Karpas-422 (cell line): Measurements from ENCODE around the gene C11orf87. TPM values are rescaled to one million over a fixed set of nuclear protein-coding genes. Genes with fewer than 3 reads are reported as not detected.
A peak's percentile ranks its signal among the peaks of the same experiment; 100 is the strongest.

Experiments used
- DNase-seq: peaks from one replicate; pipeline ENCODE4 v3.0.0-alpha.2; 2015
- H2AFZ ChIP-seq: fragments of 200-600 bp; sonication (generic); 2 replicates; pipeline ENCODE4 v1.6.1; 2014; ENCODE audit warnings: antibody characterized with exemption, low read length, mixed read lengths
- H3K27ac ChIP-seq: fragments of 200-600 bp; sonication (generic); 2 replicates; pipeline ENCODE4 v1.5.1; 2014; ENCODE audit warnings: mild to moderate bottlenecking, low read length, moderate library complexity
- H3K27me3 ChIP-seq: fragments of 200-600 bp; sonication (generic); 2 replicates; pipeline ENCODE4 v1.6.1; 2014; ENCODE audit warnings: low read length, mixed read lengths
- H3K36me3 ChIP-seq: fragments of 200-600 bp; sonication (generic); 2 replicates; pipeline ENCODE4 v1.6.1; 2014; ENCODE audit warnings: low read length, mixed read lengths; ENCODE audit not compliant: insufficient read depth
- H3K4me1 ChIP-seq: fragments of 200-600 bp; sonication (generic); 2 replicates; pipeline ENCODE4 v1.6.1; 2014; ENCODE audit warnings: mild to moderate bottlenecking, low read length, mixed read lengths
- H3K4me2 ChIP-seq: fragments of 200-600 bp; sonication (generic); 2 replicates; pipeline ENCODE4 v1.6.1; 2014; ENCODE audit warnings: low read length, low read depth, mild to moderate bottlenecking; ENCODE audit not compliant: poor library complexity, severe bottlenecking
- H3K4me3 ChIP-seq: fragments of 200-600 bp; sonication (generic); 2 replicates; pipeline ENCODE4 v1.5.1; 2014; ENCODE audit warnings: mild to moderate bottlenecking, antibody characterized with exemption, low read length, mixed read lengths
- H3K79me2 ChIP-seq: fragments of 200-600 bp; sonication (generic); 2 replicates; pipeline ENCODE4 v1.6.1; 2014; ENCODE audit warnings: mild to moderate bottlenecking, low read length, mixed read lengths
- H3K9ac ChIP-seq: fragments of 200-600 bp; sonication (generic); 2 replicates; pipeline ENCODE4 v1.6.0; 2014; ENCODE audit warnings: low read length
- H3K9me2 ChIP-seq: fragments of 200-600 bp; sonication (generic), shearing (Covaris generic); replicated peaks from 2 replicates; pipeline ENCODE4 v1.6.0; 2014; ENCODE audit warnings: mild to moderate bottlenecking, low read length, moderate library complexity; ENCODE audit not compliant: insufficient read depth
- H3K9me3 ChIP-seq: fragments of 300-700, 200-600 bp; sonication (generic); 2 replicates; pipeline ENCODE4 v1.6.1; 2014; ENCODE audit warnings: low read length, mixed read lengths
- H4K20me1 ChIP-seq: fragments of 200-600 bp; sonication (generic); 2 replicates; pipeline ENCODE4 v1.6.1; 2014; ENCODE audit warnings: mild to moderate bottlenecking, antibody characterized with exemption, low read length, low read depth; ENCODE audit not compliant: insufficient read depth
- total RNA-seq: library from RNA; depleted of rRNA; stranded (reverse); fragments of >200 nt; shearing (Covaris generic); gene quantifications from 2 replicates; pipeline ENCODE4 v1.2.3, GENCODE V29; 2014; ENCODE audit warnings: low replicate concordance

Gene C11orf87
- total RNA-seq, 1 experiment from 2014 or later = not detected

GRCh38 chr11:109390752-109391151, 31.2 kb upstream of the C11orf87 start:
- DNase-seq = no peak
- H3K4me2 ChIP-seq = no peak overlapping the region
- H2AFZ ChIP-seq = no peak overlapping the region
- no peaks in the 10 kb centered on the region for H3K79me2 ChIP-seq
- H3K27ac ChIP-seq = no peak overlapping the region
- no peaks in the 10 kb centered on the region for H4K20me1 ChIP-seq
- no peak overlapping the region for H3K9ac ChIP-seq
- 0 out of 2 replicates have a peak, but pooled peaks cover 6% of the 10 kb centered on the region for H3K27me3 ChIP-seq
- no peak overlapping the region for H3K4me3 ChIP-seq
- H3K36me3 ChIP-seq = no peaks in the 10 kb centered on the region
- no peaks in the 10 kb centered on the region for H3K9me3 ChIP-seq
- H3K4me1 ChIP-seq = peaks cover 23% of the 10 kb centered on the region
- no peaks in the 10 kb centered on the region for H3K9me2 ChIP-seq

GRCh38 chr11:109401545-109401944, 20.4 kb upstream of the C11orf87 start:
- Histone ChIP-seq H3K9ac (no peak overlapping the region), H4K20me1 (no peaks in the 10 kb centered on the region), H3K4me1 (no peaks in the 10 kb centered on the region), H3K9me2 (no peaks in the 10 kb centered on the region; the same call in 1 of the 2 replicates), H3K36me3 (no peaks in the 10 kb centered on the region), H3K27me3 (0 out of 2 replicates have a peak, but pooled peaks cover 4% of the 10 kb centered on the region), H2AFZ (no peak overlapping the region), H3K4me3 (no peak overlapping the region), H3K79me2 (no peaks in the 10 kb centered on the region), H3K9me3 (no peaks in the 10 kb centered on the region), H3K4me2 (no peak overlapping the region), H3K27ac (no peak overlapping the region)
- DNase-seq = no peak

- Histone ChIP-seq H3K79me2 (no peaks in the 10 kb centered on the region), H3K4me1 (no peaks in the 10 kb centered on the region), H3K9ac (no peak overlapping the region), H3K4me2 (no peak overlapping the region), H4K20me1 (no peaks in the 10 kb centered on the region), H2AFZ (no peak overlapping the region), H3K36me3 (no peaks in the 10 kb centered on the region), H3K27me3 (no peaks in the 10 kb centered on the region; the same call in 1 of the 2 replicates), H3K4me3 (no peak overlapping the region), H3K9me3 (no peaks in the 10 kb centered on the region), H3K9me2 (0 out of 2 replicates have a peak, but pooled peaks cover 3% of the 10 kb centered on the region), H3K27ac (no peak overlapping the region)
- no peak for DNase-seq
These were observed 16.3 kb upstream of the C11orf87 start for GRCh38 chr11:109405671-109406070.

- no peaks in the 10 kb centered on the region for H3K4me1 ChIP-seq
- no peaks in the 10 kb centered on the region for H3K9me3 ChIP-seq
- H3K27ac ChIP-seq = no peak overlapping the region
- H3K9me2 ChIP-seq = no peaks in the 10 kb centered on the region
- no peaks in the 10 kb centered on the region for H3K27me3 ChIP-seq
- H2AFZ ChIP-seq = no peak overlapping the region
- no peak overlapping the region for H3K9ac ChIP-seq
- no peak overlapping the region for H3K4me3 ChIP-seq
- no peaks in the 10 kb centered on the region for H3K79me2 ChIP-seq
- no peaks in the 10 kb centered on the region for H3K36me3 ChIP-seq
- H3K4me2 ChIP-seq = no peak overlapping the region
- no peak for DNase-seq
- no peaks in the 10 kb centered on the region for H4K20me1 ChIP-seq
These were observed 5.4 kb upstream of the C11orf87 start for GRCh38 chr11:109416601-109417000.

GRCh38 chr11:109422870-109423465, 978 bp downstream of the C11orf87 start:
- H3K4me3 ChIP-seq = no peak overlapping the region
- H3K9me3 ChIP-seq = no peaks in the 10 kb centered on the region; the same call in 1 of the 2 replicates
- no peak overlapping the region for H3K4me2 ChIP-seq
- H2AFZ ChIP-seq = no peak overlapping the region
- DNase-seq = no peak
- H3K27ac ChIP-seq = no peak overlapping the region
- no peaks in the 10 kb centered on the region for H3K36me3 ChIP-seq
- no peaks in the 10 kb centered on the region for H3K79me2 ChIP-seq
- H4K20me1 ChIP-seq = no peaks in the 10 kb centered on the region
- H3K27me3 ChIP-seq = no peaks in the 10 kb centered on the region
- H3K4me1 ChIP-seq = no peaks in the 10 kb centered on the region
- no peaks in the 10 kb centered on the region for H3K9me2 ChIP-seq
- no peak overlapping the region for H3K9ac ChIP-seq

- no peak for DNase-seq
- Histone ChIP-seq H3K4me1 (no peaks in the 10 kb centered on the region), H3K9ac (no peak overlapping the region), H3K4me2 (no peak overlapping the region), H4K20me1 (no peaks in the 10 kb centered on the region), H3K9me3 (no peaks in the 10 kb centered on the region; the same call in 1 of the 2 replicates), H3K27ac (no peak overlapping the region), H3K79me2 (no peaks in the 10 kb centered on the region), H3K36me3 (no peaks in the 10 kb centered on the region), H2AFZ (no peak overlapping the region), H3K27me3 (no peaks in the 10 kb centered on the region), H3K4me3 (no peak overlapping the region), H3K9me2 (no peaks in the 10 kb centered on the region)
These were observed 1.6 kb downstream of the C11orf87 start for GRCh38 chr11:109423466-109424190.

- peak; percentile 77 for DNase-seq
- Histone ChIP-seq H3K9ac (no peak overlapping the region), H3K36me3 (no peaks in the 10 kb centered on the region)
These were observed 2.9 kb downstream of the C11orf87 start for GRCh38 chr11:109424901-109425300.

GRCh38 chr11:109425554-109425953, 3.6 kb downstream of the C11orf87 start:
- H3K9ac ChIP-seq = no peak overlapping the region

More at GRCh38 chr11:109424901-109425300, 2.9 kb downstream of the C11orf87 start:
- Histone ChIP-seq H3K27ac (no peak overlapping the region), H3K4me1 (no peaks in the 10 kb centered on the region), H3K4me3 (no peak overlapping the region), H3K9me3 (no peaks in the 10 kb centered on the region; the same call in 1 of the 2 replicates), H3K4me2 (no peak overlapping the region), H3K27me3 (no peaks in the 10 kb centered on the region), H3K79me2 (no peaks in the 10 kb centered on the region), H2AFZ (no peak overlapping the region), H4K20me1 (no peaks in the 10 kb centered on the region), H3K9me2 (0 out of 2 replicates have a peak, but pooled peaks cover under 1% of the 10 kb centered on the region)

More at GRCh38 chr11:109425554-109425953, 3.6 kb downstream of the C11orf87 start:
- H3K4me3 ChIP-seq = no peak overlapping the region
- no peaks in the 10 kb centered on the region for H3K4me1 ChIP-seq
- H3K9me3 ChIP-seq = no peaks in the 10 kb centered on the region; the same call in 1 of the 2 replicates
- no peak overlapping the region for H3K27ac ChIP-seq
- no peak overlapping the region for H3K4me2 ChIP-seq
- no peaks in the 10 kb centered on the region for H3K79me2 ChIP-seq
- H3K9me2 ChIP-seq = peaks cover 2% of the 10 kb centered on the region; the same call in 1 of the 2 replicates
- no peaks in the 10 kb centered on the region for H3K36me3 ChIP-seq
- no peak overlapping the region for H2AFZ ChIP-seq
- H3K27me3 ChIP-seq = no peaks in the 10 kb centered on the region
- no peaks in the 10 kb centered on the region for H4K20me1 ChIP-seq
- DNase-seq = no peak
